GM19452 (cell line): ENCODE measurements around the gene ZFHX3.
A peak's percentile ranks its signal among the peaks of the same experiment; 100 is the strongest.

Source experiments
- ATAC-seq: cut with Tn5 transposase; IDR thresholded peaks from one replicate; pipeline ENCODE4 v1.9.1; 2021; ENCODE audit not compliant: unreplicated experiment

ZFHX3 gene

GRCh38 chr16:72811876-72812275 lies 236.1 kb downstream of the ZFHX3 start:
- ATAC-seq = no peak

GRCh38 chr16:72811188-72811720 lies 236.7 kb downstream of the ZFHX3 start:
- no peak for ATAC-seq

- ATAC-seq = no peak
Observed at GRCh38 chr16:72810480-72810879, 237.4 kb downstream of the ZFHX3 start.

GRCh38 chr16:72809446-72809845 lies 238.5 kb downstream of the ZFHX3 start:
- no peak for ATAC-seq

GRCh38 chr16:72808754-72809153 lies 239.2 kb downstream of the ZFHX3 start:
- ATAC-seq = no peak

- no peak for ATAC-seq
Observed at GRCh38 chr16:72807245-72807644, 240.7 kb downstream of the ZFHX3 start.

- ATAC-seq = no peak
Observed at GRCh38 chr16:72805486-72805885, 242.4 kb downstream of the ZFHX3 start.

GRCh38 chr16:72800524-72801161 lies 247.3 kb downstream of the ZFHX3 start:
- no peak for ATAC-seq

- no peak for ATAC-seq
Observed at GRCh38 chr16:72798264-72798663, 249.7 kb downstream of the ZFHX3 start.

- ATAC-seq = no peak
Observed at GRCh38 chr16:72797621-72798020, 250.3 kb downstream of the ZFHX3 start.

GRCh38 chr16:72796222-72796621 lies 251.7 kb downstream of the ZFHX3 start:
- ATAC-seq = no peak

- no peak for ATAC-seq
Observed at GRCh38 chr16:72794986-72795385, 252.9 kb downstream of the ZFHX3 start.

GRCh38 chr16:72794319-72794718 lies 253.6 kb downstream of the ZFHX3 start:
- ATAC-seq = no peak

- ATAC-seq = no peak
Observed at GRCh38 chr16:72793716-72794115, 254.2 kb downstream of the ZFHX3 start.

- ATAC-seq = no peak
Observed at GRCh38 chr16:72793017-72793416, 254.9 kb downstream of the ZFHX3 start.

- ATAC-seq = no peak
Observed at GRCh38 chr16:72791786-72792185, 256.1 kb downstream of the ZFHX3 start.

- ATAC-seq = no peak
Observed at GRCh38 chr16:72789921-72790320, 258.0 kb downstream of the ZFHX3 start.

- no peak for ATAC-seq
Observed at GRCh38 chr16:72789465-72789864, 258.5 kb downstream of the ZFHX3 start.

- no peak for ATAC-seq
Observed at GRCh38 chr16:72788269-72788809, 259.6 kb downstream of the ZFHX3 start.

GRCh38 chr16:72787514-72788268 lies 260.2 kb downstream of the ZFHX3 start:
- ATAC-seq = peak; percentile 85

GRCh38 chr16:72787130-72787513 lies 260.8 kb downstream of the ZFHX3 start:
- no peak for ATAC-seq

- no peak for ATAC-seq
Observed at GRCh38 chr16:72786606-72787005, 261.3 kb downstream of the ZFHX3 start.
